OCI-LY3 (cell line): ENCODE data around the gene CEBPG.
A peak's percentile ranks its signal among the peaks of the same experiment; 100 is the strongest.

Experiments
- H2AFZ ChIP-seq: fragments of 200-600, 300-600 bp; shearing (Covaris generic); 2 replicates; pipeline ENCODE4 v1.6.0; 2014; ENCODE audit warnings: antibody characterized with exemption, low read depth, low read length
- H3K27ac ChIP-seq: fragments of 200-600, 300-600 bp; sonication (generic); 2 replicates; pipeline ENCODE4 v1.5.1; 2014; ENCODE audit warnings: mild to moderate bottlenecking, low read length, moderate library complexity, mixed read lengths
- H3K27me3 ChIP-seq: fragments of 200-600, 300-600 bp; sonication (generic); 2 replicates; pipeline ENCODE4 v1.6.1; 2014; ENCODE audit warnings: low read depth, low read length, mixed read lengths
- H3K36me3 ChIP-seq: fragments of 200-600, 300-600 bp; sonication (generic); replicated peaks from 2 replicates; pipeline ENCODE3; 2014; ENCODE audit warnings: low read depth, low read length, mixed read lengths
- H3K4me1 ChIP-seq: fragments of 300-600, 200-600 bp; sonication (generic); 2 replicates; pipeline ENCODE4 v1.6.1; 2014; ENCODE audit warnings: low read length, mixed read lengths
- H3K4me2 ChIP-seq: fragments of 200-600, 300-600 bp; sonication (generic); 2 replicates; pipeline ENCODE4 v1.6.1; 2014; ENCODE audit warnings: low read length, mixed read lengths
- H3K4me3 ChIP-seq: fragments of 300-600, 200-600 bp; sonication (generic); 2 replicates; pipeline ENCODE4 v1.5.1; 2014; ENCODE audit warnings: antibody characterized with exemption, mild to moderate bottlenecking, low read length, moderate library complexity
- H3K79me2 ChIP-seq: fragments of 300-600, 200-600 bp; shearing (Covaris generic); 2 replicates; pipeline ENCODE4 v1.6.1; 2014; ENCODE audit warnings: mild to moderate bottlenecking, low read length, mixed read lengths
- H3K9ac ChIP-seq: fragments of 300-600, 200-600 bp; shearing (Covaris generic); 2 replicates; pipeline ENCODE4 v1.6.0; 2014; ENCODE audit warnings: mild to moderate bottlenecking, low read length, moderate library complexity
- H3K9me3 ChIP-seq: fragments of 200-600, 300-600 bp; shearing (Covaris generic); 2 replicates; pipeline ENCODE4 v1.6.1; 2014; ENCODE audit warnings: low read length, mixed read lengths; ENCODE audit not compliant: insufficient read depth
- H4K20me1 ChIP-seq: fragments of 200-600, 300-600 bp; sonication (generic); 2 replicates; pipeline ENCODE4 v1.6.1; 2016; ENCODE audit warnings: low read length, mixed read lengths; ENCODE audit not compliant: insufficient read depth
- EZH2phosphoT487 ChIP-seq: fragments of 200-600 bp; shearing (Covaris generic); IDR thresholded peaks from 2 replicates; pipeline ENCODE4 v1.6.1; 2018; ENCODE audit warnings: antibody characterized with exemption, mixed run types, low read depth
- TF ChIP-seq, protein P1 (sequence below): fragments of 200-600, 300-600 bp; sonication (generic); IDR thresholded peaks from 2 replicates; pipeline ENCODE4 v1.5.1; 2014; ENCODE audit warnings: antibody characterized with exemption, low read length, low read depth

The CEBPG gene

DNA sequence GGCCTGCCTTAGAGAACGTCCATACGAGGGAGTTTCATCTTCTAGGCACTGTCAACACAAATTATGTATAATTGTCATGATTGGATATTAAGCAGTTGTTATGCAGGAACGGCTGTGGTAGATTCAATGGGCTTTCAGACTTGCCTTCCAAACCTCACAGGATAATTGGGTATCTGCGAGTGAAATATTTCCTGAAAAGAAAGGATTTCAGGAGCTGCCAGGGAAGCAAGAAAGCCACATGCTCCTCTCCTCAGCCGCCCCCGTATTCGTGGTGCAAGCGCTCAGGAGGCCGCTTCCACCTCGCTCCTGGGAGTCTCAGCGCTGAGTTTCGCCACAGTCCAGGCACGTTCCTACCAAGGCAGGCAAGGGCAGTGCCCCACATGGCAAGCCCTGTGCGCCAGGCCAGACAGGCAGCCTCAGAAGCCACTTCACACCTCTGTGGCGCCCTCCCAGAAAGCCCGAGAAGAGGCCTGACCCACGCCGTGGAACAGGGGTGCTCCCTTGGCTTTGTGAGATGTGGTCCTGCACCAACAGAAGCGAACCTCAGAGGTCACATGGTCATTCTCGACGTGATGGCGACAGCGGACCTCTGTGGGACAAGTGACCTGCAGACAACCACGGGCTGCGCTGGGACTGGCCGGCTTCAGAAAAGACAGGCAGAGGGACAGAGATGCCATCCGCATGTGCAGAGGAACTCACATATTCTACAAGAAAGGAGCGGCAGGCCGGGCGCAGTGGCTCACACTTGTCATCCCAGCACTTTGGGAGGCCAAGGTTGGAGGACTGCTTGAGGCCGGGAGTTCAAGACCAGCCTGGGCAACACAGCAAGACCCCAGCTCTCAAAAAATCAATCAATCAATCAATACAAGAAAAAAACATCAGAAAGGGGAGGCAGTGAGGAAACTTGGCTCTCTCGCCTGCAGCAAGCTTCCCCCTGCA, 41.4 kb downstream of the CEBPG start:
- Histone ChIP-seq H3K4me1 (peaks cover 3% of the 10 kb centered on the region; the same call in 1 of the 2 replicates), H3K9me3 (no peaks in the 10 kb centered on the region), H3K27ac (no peak overlapping the region)

DNA sequence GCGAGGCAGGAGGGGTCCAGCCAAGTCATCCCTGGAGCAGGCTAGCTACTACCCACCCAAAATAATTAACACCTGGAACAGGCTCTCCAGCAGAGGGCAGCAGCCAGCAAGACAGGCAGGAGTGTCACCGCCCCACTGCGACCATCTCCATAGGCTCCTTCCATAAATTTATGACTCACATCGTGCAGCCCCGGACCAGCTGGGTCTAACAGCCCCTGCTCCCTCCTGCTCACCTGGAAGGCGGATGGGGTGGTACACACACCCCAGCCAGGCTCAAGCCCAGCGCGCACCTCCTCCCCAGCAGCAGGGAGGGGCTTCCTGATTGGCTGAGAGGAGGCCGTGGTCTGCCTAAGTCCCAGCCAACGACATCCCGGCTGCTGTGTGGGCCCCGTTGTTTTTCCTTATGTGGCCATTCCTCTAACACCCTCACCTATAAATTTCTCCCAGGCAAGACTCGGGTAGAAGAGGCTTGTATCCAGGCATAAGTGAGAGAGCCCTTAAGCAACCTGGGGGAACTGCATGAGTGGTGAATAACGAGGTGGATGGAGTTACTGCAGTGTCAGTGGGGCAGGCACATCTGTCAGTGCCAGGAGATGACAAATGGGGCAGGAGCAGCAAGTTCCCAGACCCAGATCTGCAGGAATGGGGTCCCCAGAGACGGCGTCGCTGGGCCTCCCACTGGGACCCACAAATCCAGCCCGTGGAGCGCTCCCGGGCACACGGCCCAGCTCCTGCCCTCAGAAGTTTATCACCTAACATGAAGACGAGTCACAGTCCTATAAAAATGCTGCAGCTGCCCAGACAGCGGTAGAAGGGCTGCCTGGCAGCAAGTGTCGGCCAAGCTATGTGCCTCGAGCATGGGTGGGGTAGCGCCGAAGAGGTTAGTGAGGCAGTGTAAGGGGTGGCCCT, 43.1 kb downstream of the CEBPG start:
- no peak overlapping the region for H3K27ac ChIP-seq
- H3K9ac ChIP-seq, result no peak overlapping the region; the same call in 1 of the 2 replicates
- no peaks in the 10 kb centered on the region for H3K9me3 ChIP-seq
- H2AFZ ChIP-seq, result peak overlapping the region; percentile 80; the same call in 1 of the 2 replicates
- no peaks in the 10 kb centered on the region for H3K79me2 ChIP-seq
- no peaks in the 10 kb centered on the region for H3K36me3 ChIP-seq
- peak overlapping the region; percentile 78 for H3K4me3 ChIP-seq
- peak overlapping the region; percentile 95 for H3K4me2 ChIP-seq
- peaks cover 3% of the 10 kb centered on the region; the same call in 1 of the 2 replicates for H3K4me1 ChIP-seq
- H4K20me1 ChIP-seq, result no peaks in the 10 kb centered on the region
- TF ChIP-seq, protein P1, sequence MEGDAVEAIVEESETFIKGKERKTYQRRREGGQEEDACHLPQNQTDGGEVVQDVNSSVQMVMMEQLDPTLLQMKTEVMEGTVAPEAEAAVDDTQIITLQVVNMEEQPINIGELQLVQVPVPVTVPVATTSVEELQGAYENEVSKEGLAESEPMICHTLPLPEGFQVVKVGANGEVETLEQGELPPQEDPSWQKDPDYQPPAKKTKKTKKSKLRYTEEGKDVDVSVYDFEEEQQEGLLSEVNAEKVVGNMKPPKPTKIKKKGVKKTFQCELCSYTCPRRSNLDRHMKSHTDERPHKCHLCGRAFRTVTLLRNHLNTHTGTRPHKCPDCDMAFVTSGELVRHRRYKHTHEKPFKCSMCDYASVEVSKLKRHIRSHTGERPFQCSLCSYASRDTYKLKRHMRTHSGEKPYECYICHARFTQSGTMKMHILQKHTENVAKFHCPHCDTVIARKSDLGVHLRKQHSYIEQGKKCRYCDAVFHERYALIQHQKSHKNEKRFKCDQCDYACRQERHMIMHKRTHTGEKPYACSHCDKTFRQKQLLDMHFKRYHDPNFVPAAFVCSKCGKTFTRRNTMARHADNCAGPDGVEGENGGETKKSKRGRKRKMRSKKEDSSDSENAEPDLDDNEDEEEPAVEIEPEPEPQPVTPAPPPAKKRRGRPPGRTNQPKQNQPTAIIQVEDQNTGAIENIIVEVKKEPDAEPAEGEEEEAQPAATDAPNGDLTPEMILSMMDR, result peak; percentile 87
- TF ChIP-seq EZH2phosphoT487, result no peak
- no peaks in the 10 kb centered on the region for H3K27me3 ChIP-seq

More for the DNA sequence above, 41.4 kb downstream of the CEBPG start:
- Histone ChIP-seq H3K36me3 (no peaks in the 10 kb centered on the region), H3K27me3 (no peaks in the 10 kb centered on the region), H3K4me2 (no peak overlapping the region), H3K79me2 (no peaks in the 10 kb centered on the region), H3K4me3 (no peak overlapping the region), H4K20me1 (no peaks in the 10 kb centered on the region), H3K9ac (no peak overlapping the region), H2AFZ (no peak overlapping the region)
- TF ChIP-seq, protein P1, result no peak
- no peak for TF ChIP-seq EZH2phosphoT487

DNA sequence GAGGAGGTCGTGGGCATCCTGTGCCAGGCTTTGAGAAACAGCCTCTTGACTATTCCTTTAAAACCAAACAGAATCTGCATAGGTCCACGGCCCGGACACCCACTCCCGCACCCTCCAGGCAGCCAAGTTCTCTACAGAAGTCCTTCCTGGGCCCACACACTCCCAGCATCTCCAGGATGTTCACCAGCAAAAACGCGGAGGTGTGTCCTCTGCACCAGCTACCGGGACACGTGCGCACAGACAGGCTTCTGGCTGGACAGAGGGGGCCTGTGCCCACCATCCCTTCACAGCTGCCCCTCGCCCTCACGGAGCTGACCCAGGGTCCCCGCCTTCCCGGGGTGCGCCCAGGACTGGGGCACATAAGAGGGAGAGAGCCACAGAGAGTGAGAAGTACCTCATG, 44.2 kb downstream of the CEBPG start:
- no peak overlapping the region for H2AFZ ChIP-seq
- no peaks in the 10 kb centered on the region for H3K79me2 ChIP-seq
- H3K4me3 ChIP-seq, result no peak overlapping the region
- no peak overlapping the region for H3K9ac ChIP-seq
- H3K4me1 ChIP-seq, result peaks cover 3% of the 10 kb centered on the region; the same call in 1 of the 2 replicates
- H3K9me3 ChIP-seq, result no peaks in the 10 kb centered on the region
- no peaks in the 10 kb centered on the region for H4K20me1 ChIP-seq
- H3K27me3 ChIP-seq, result no peaks in the 10 kb centered on the region
- H3K36me3 ChIP-seq, result no peaks in the 10 kb centered on the region
- TF ChIP-seq, protein P1, result no peak
- TF ChIP-seq EZH2phosphoT487, result no peak
- H3K4me2 ChIP-seq, result no peak overlapping the region
- no peak overlapping the region for H3K27ac ChIP-seq
